ENCODE measurements around the gene SLIT3. TPM values are rescaled to one million over a fixed set of nuclear protein-coding genes. Genes with fewer than 3 reads are reported as not detected.

Gene SLIT3
- total and polyA plus RNA-seq, 2 experiments from 2014 or later, result 0.59 to 0.71 TPM

- TF ChIP-seq ZNF462 (CRISPR knock-in tag; IDR thresholded peaks at IDR 0.05) (no peak), EZH2phosphoT487 (IDR thresholded peaks at IDR 0.05; ENCODE audit: unreplicated experiment) (no peak), NANOG (IDR thresholded peaks at IDR 0.05; ENCODE audit: borderline replicate concordance) (no peak), CREB1 (CRISPR knock-in tag; IDR thresholded peaks at IDR 0.05; ENCODE audit: low read depth) (no peak), ETS1 (IDR thresholded peaks at IDR 0.05) (no peak), EZH2 (IDR thresholded peaks at IDR 0.05; ENCODE audit: low read depth, unreplicated experiment) (no peak), ZNF114 (CRISPR knock-in tag; IDR thresholded peaks at IDR 0.05) (no peak), POLR2AphosphoS5 (IDR thresholded peaks at IDR 0.05; ENCODE audit: low read depth) (no peak)
Measured at GRCh38 chr5:168723037-168723436, 577.9 kb downstream of the SLIT3 start (continued).

GRCh38 chr5:168721966-168722365 is 579.0 kb downstream of the SLIT3 start:
- no peak overlapping the region; the same call in 1 of the 2 replicates for H2AFZ ChIP-seq
- no peak overlapping the region for H3K27ac ChIP-seq (ENCODE audit: low read depth)
- no peaks in the 10 kb centered on the region for H3K79me2 ChIP-seq (replicated peaks; ENCODE audit: insufficient read depth)
- Mint-ChIP-seq H3K36me3 (ENCODE audit: low read depth) (no peaks in the 10 kb centered on the region), H3K27ac (no peak overlapping the region), H3K9me3 (peaks cover 3% of the 10 kb centered on the region; the same call in 1 of the 3 replicates), H3K27me3 (ENCODE audit: insufficient read depth, low read depth, poor library complexity) (peaks cover 4% of the 10 kb centered on the region), H3K4me1 (peaks cover 20% of the 10 kb centered on the region), H3K4me3 (no peak overlapping the region)
- DNase-seq (ENCODE audit: low spot score) (no peak), ATAC-seq (no peak; the same call in 2 of the 3 replicates)
- H3K27me3 ChIP-seq (ENCODE audit: insufficient read depth), result no peaks in the 10 kb centered on the region
- H4K20me1 ChIP-seq (replicated peaks; ENCODE audit: insufficient read depth), result no peaks in the 10 kb centered on the region; the same call in 1 of the 2 replicates
- 0 out of 2 replicates have a peak, but pooled peaks cover 8% of the 10 kb centered on the region for H3K9me2 ChIP-seq (ENCODE audit: insufficient read depth)
- no peaks in the 10 kb centered on the region; the same call in 1 of the 2 replicates for H3K4me1 ChIP-seq (ENCODE audit: insufficient read depth)
- H3F3A ChIP-seq (replicated peaks; ENCODE audit: low read depth), result no peaks in the 10 kb centered on the region
- H3K4me2 ChIP-seq, result no peak overlapping the region
- no peak overlapping the region for H3K4me3 ChIP-seq
- H3K36me3 ChIP-seq (ENCODE audit: insufficient read depth), result no peaks in the 10 kb centered on the region
- TF ChIP-seq CREB1 (CRISPR knock-in tag; IDR thresholded peaks at IDR 0.05; ENCODE audit: low read depth), result no peak
- TF ChIP-seq NANOG (IDR thresholded peaks at IDR 0.05; ENCODE audit: borderline replicate concordance), result no peak
- no peak for TF ChIP-seq POLR2AphosphoS5 (IDR thresholded peaks at IDR 0.05; ENCODE audit: low read depth)
- no peak for TF ChIP-seq STAT1 (IDR thresholded peaks at IDR 0.05; ENCODE audit: unreplicated experiment)
- TF ChIP-seq JUNB (IDR thresholded peaks at IDR 0.05; ENCODE audit: unreplicated experiment), result no peak
- TF ChIP-seq EZH2phosphoT487 (IDR thresholded peaks at IDR 0.05; ENCODE audit: unreplicated experiment), result no peak

All from GM23338 (cell line).